DOHH2 (cell line): Measurements from ENCODE around the gene TMEM18.

Experiments
- CTCF ChIP-seq: fragments of 200-600 bp; sonication (generic); IDR thresholded peaks from one replicate; pipeline ENCODE4 v1.5.1; 2014; ENCODE audit warnings: antibody characterized with exemption, mild to moderate bottlenecking, low read depth, low read length; ENCODE audit not compliant: poor library complexity, severe bottlenecking
- EZH2phosphoT487 ChIP-seq: fragments of 200-600 bp; sonication (generic); IDR thresholded peaks from 2 replicates; pipeline ENCODE4 v1.6.1; 2017; ENCODE audit warnings: borderline replicate concordance, mild to moderate bottlenecking, antibody characterized with exemption, low read length, moderate library complexity, mixed read lengths

GRCh38 chr2:696463-696862 is 19.3 kb upstream of the TMEM18 start:
- no peak for TF ChIP-seq CTCF
- TF ChIP-seq EZH2phosphoT487 = no peak
